HepG2 (cell line): ENCODE measurements around the gene SLC35B4. TPM values are rescaled to one million over a fixed set of nuclear protein-coding genes. Genes with fewer than 3 reads are reported as not detected.

ENCODE experiments used
- ATAC-seq: fragments of 200-7000 bp; cut with Tn5 transposase; 3 replicates; pipeline ENCODE4 v1.9.1; 2020; ENCODE audit warnings: mild to moderate bottlenecking, moderate library complexity
- BruUV-seq: library from RNA; stranded (reverse); fragments of 400-500 nt; replicated peaks from 2 replicates; lab custom pipeline; 2021; lab: Mats Ljungman, UMichigan
- CTCF ChIA-PET: fragments of 300-600 bp; formaldehyde crosslinking; extraction: SDS; loops from one replicate; lab custom pipeline; 2021; ENCODE audit warnings: low total read pairs, inconsistent platforms, low intra/inter-chr PET ratio; lab: Yijun Ruan, JAX
- POLR2A ChIA-PET: fragments of 350-600 bp; sonication (Branson Sonifier 250); formaldehyde crosslinking; loops from one replicate; lab custom pipeline; 2020; ENCODE audit warnings: antibody characterized with exemption, inconsistent platforms; lab: Yijun Ruan, JAX
- DNase-seq: peaks from one replicate; pipeline ENCODE4 v3.0.0-alpha.2; 2015; ENCODE audit warnings: low spot score
- FAIRE-seq: peaks from 3 replicates; lab custom pipeline; 2011; peaks lifted over from hg19 to GRCh38; lab: Jason Lieb, UNC
- H2AFZ ChIP-seq: one replicate; pipeline ENCODE4 v1.6.1; 2011; ENCODE audit warnings: low read length, inconsistent platforms
- H3K27ac ChIP-seq: fragments of 300-600 bp; 3 replicates; pipeline ENCODE4 v1.8.0; 2011; ENCODE audit warnings: mixed run types, mild to moderate bottlenecking, mixed read lengths, low read length, inconsistent platforms; ENCODE audit not compliant: insufficient read depth; ENCODE audit errors: extremely low read length
- H3K27me3 ChIP-seq, 2 experiments: fragments of 200-600 bp in 1 of 2; 2 replicates in 1 of 2; 3 replicates in 1 of 2; pipeline versions ENCODE4 v1.6.0 to v1.8.0; 2011; ENCODE audit warnings: low read length in 2 of 2, mild to moderate bottlenecking in 2 of 2, moderate library complexity in 2 of 2, inconsistent platforms in 1 of 2; ENCODE audit not compliant: insufficient read depth in 2 of 2, control insufficient read depth in 1 of 2
- H3K36me3 ChIP-seq, 2 experiments: fragments of 200-600 bp in 1 of 2; replicated peaks in 1 of 2; 2 replicates in 1 of 2; 3 replicates in 1 of 2; pipeline versions ENCODE4 v1.5.1 to v1.8.0; 2011; ENCODE audit warnings: low read length in 2 of 2, inconsistent platforms in 1 of 2; ENCODE audit not compliant: insufficient read depth in 2 of 2, control insufficient read depth in 1 of 2
- H3K4me1 ChIP-seq: 2 replicates; pipeline ENCODE4 v1.5.1; 2012; ENCODE audit warnings: low read length, inconsistent platforms; ENCODE audit not compliant: insufficient read depth
- H3K4me2 ChIP-seq: 2 replicates; pipeline ENCODE4 v1.6.0; 2011; ENCODE audit warnings: low read depth, low read length, inconsistent platforms
- H3K4me3 ChIP-seq, 3 experiments: fragments of 200-600 bp in 1 of 3; sonication (generic), shearing (Covaris generic) in 1 of 3; replicated peaks in 1 of 3; 2 replicates each; pipeline ENCODE4 v1.5.1; 2011 to 2016; ENCODE audit warnings: low read length in 3 of 3, inconsistent platforms in 2 of 3, low read depth in 2 of 3, mild to moderate bottlenecking in 2 of 3, control low read depth in 1 of 3, mixed read lengths in 1 of 3; ENCODE audit not compliant: insufficient read depth in 1 of 3
- H3K79me2 ChIP-seq: one replicate; pipeline ENCODE4 v1.6.1; 2011; ENCODE audit warnings: low read length, inconsistent platforms; ENCODE audit not compliant: insufficient read depth
- H3K9ac ChIP-seq: 2 replicates; pipeline ENCODE4 v1.6.0; 2011; ENCODE audit warnings: mild to moderate bottlenecking, low read depth, low read length, inconsistent platforms; ENCODE audit not compliant: insufficient read depth
- H3K9me3 ChIP-seq: 2 replicates; pipeline ENCODE4 v1.5.1; 2012; ENCODE audit warnings: mild to moderate bottlenecking, low read length
- H4K20me1 ChIP-seq: 2 replicates; pipeline ENCODE4 v1.6.0; 2011; ENCODE audit warnings: inconsistent platforms, mild to moderate bottlenecking, low read length, moderate library complexity; ENCODE audit not compliant: insufficient read depth
- ADNP ChIP-seq: sonication (generic); formaldehyde crosslinking; IDR thresholded peaks from 2 replicates; pipeline ENCODE4 v1.4.0; 2020; ENCODE audit warnings: missing genetic modification reagents
- BCL3 ChIP-seq: sonication (generic); formaldehyde crosslinking; IDR thresholded peaks from 2 replicates; pipeline ENCODE4 v1.5.1; 2020; ENCODE audit warnings: mild to moderate bottlenecking, missing genetic modification reagents, moderate library complexity
- BCL6 ChIP-seq: IDR thresholded peaks from 2 replicates; pipeline ENCODE4 v1.6.1; 2016; ENCODE audit warnings: missing genetic modification reagents, missing compliant biosample characterization
- KDM6A ChIP-seq: IDR thresholded peaks from 2 replicates; pipeline ENCODE4 v1.6.1; 2016; ENCODE audit warnings: low read depth
- MAX ChIP-seq: IDR thresholded peaks from 2 replicates; pipeline ENCODE4 v1.6.1; 2012; ENCODE audit warnings: inconsistent platforms
- MLX ChIP-seq: IDR thresholded peaks from 2 replicates; pipeline ENCODE4 v1.6.1; 2016
- MTA3 ChIP-seq: sonication (generic); formaldehyde crosslinking; IDR thresholded peaks from 2 replicates; pipeline ENCODE4 v1.4.0; 2020; ENCODE audit warnings: missing genetic modification reagents
- NR2F6 ChIP-seq, 2 experiments: IDR thresholded peaks; 2 replicates each; pipeline ENCODE4 v1.6.1; 2016; ENCODE audit warnings: antibody characterized with exemption in 1 of 2, mild to moderate bottlenecking in 1 of 2
- PAX8 ChIP-seq: sonication (generic); formaldehyde crosslinking; IDR thresholded peaks from 2 replicates; pipeline ENCODE4 v1.8.0; 2022; ENCODE audit warnings: mild to moderate bottlenecking, missing genetic modification reagents, borderline replicate concordance
- TARDBP ChIP-seq: sonication (generic); formaldehyde crosslinking; IDR thresholded peaks from 2 replicates; pipeline ENCODE4 v1.8.0; 2022; ENCODE audit warnings: mild to moderate bottlenecking, missing genetic modification reagents
- TBX3 ChIP-seq: fragments of 450-650 bp; IDR thresholded peaks from 2 replicates; pipeline ENCODE4 v1.6.1; 2017; ENCODE audit warnings: antibody characterized with exemption, mild to moderate bottlenecking, inconsistent platforms, borderline replicate concordance
- ZFX ChIP-seq: sonication (generic); formaldehyde crosslinking; IDR thresholded peaks from 2 replicates; pipeline ENCODE4 v1.4.0; 2020; ENCODE audit warnings: mild to moderate bottlenecking, low read depth, missing genetic modification reagents, moderate library complexity
- ZGPAT ChIP-seq: IDR thresholded peaks from 2 replicates; pipeline ENCODE4 v1.6.1; 2016; ENCODE audit warnings: mild to moderate bottlenecking
- ZNF326 ChIP-seq: sonication (generic); formaldehyde crosslinking; IDR thresholded peaks from 2 replicates; pipeline ENCODE4 v1.4.0; 2020; ENCODE audit warnings: missing genetic modification reagents, borderline replicate concordance
- ZNF616 ChIP-seq: sonication (generic); formaldehyde crosslinking; IDR thresholded peaks from 2 replicates; pipeline ENCODE4 v1.5.0; 2020; ENCODE audit warnings: low read depth, mild to moderate bottlenecking, missing genetic modification reagents
- ZNF672 ChIP-seq: sonication (generic); formaldehyde crosslinking; IDR thresholded peaks from 2 replicates; pipeline ENCODE4 v1.8.1; 2022; ENCODE audit warnings: missing genetic modification reagents
- ZNF766 ChIP-seq: sonication (generic); formaldehyde crosslinking; IDR thresholded peaks from 2 replicates; pipeline ENCODE4 v1.5.0; 2020; ENCODE audit warnings: missing genetic modification reagents, borderline replicate concordance
- WGBS: methylation state at CpG from one replicate; pipeline ENCODE4 v1.1.6; 2017; ENCODE audit warnings: low lambda C conversion rate; 5-methylcytosine and 5-hydroxymethylcytosine counted together
- in situ Hi-C: cut with HindIII; loops from 2 replicates; pipeline ENCODE4 v1.10.0; 2017; ENCODE audit warnings: low pct_unique_long_range_greater_than_20kb; ENCODE audit not compliant: extremely low pct_ligation_motif_present
- intact Hi-C: fragments of 100-400 bp; cut with micrococcal nuclease; formaldehyde crosslinking; loops from one replicate; pipeline ENCODE4 v1.10.0; 2022; ENCODE audit not compliant: unreplicated experiment
- polyA plus RNA-seq, 8 experiments: library from polyadenylated mRNA; depleted of rRNA in 3 of 8; stranded (reverse) in 7 of 8; unstranded in 1 of 8; fragments of >200 nt; fragmentation: Illumina TruSeq in 4 of 8; extraction: Trizol in 4 of 8; gene quantifications; 2 replicates each; pipeline versions ENCODE4 v1.2.1 to v1.2.3, GENCODE V29; 2011 to 2016; ENCODE audit warnings: low read depth in 4 of 8, missing spikeins in 1 of 8, mixed read lengths in 1 of 8; ENCODE audit not compliant: insufficient read depth in 1 of 8
- total RNA-seq, 5 experiments: library from RNA; depleted of rRNA; stranded (reverse); fragments of >200 nt; fragmentation: Illumina TruSeq; extraction: Trizol; gene quantifications; 2 replicates each; pipeline ENCODE4 v1.2.3, GENCODE V29; 2016; ENCODE audit warnings: low read depth in 1 of 5

SLC35B4 gene
- total and polyA plus RNA-seq, 2 of the 13 experiments (the other 11 are each of a cell fraction or from before 2014, with no cell fraction given), result 17.1 to 17.8 TPM

GRCh38 chr7:134343136-134343535 is 26.4 kb upstream of the SLC35B4 start:
- TF ChIP-seq ZNF616 (CRISPR knock-in tag) (no peak), ZNF326 (CRISPR knock-in tag) (no peak), ADNP (CRISPR knock-in tag) (no peak), NR2F6 (IDR thresholded peaks at IDR 0.05) (no peak), NR2F6 (CRISPR knock-in tag; IDR thresholded peaks at IDR 0.05) (no peak)
- in situ Hi-C loops, result no loop called here
- Histone ChIP-seq H4K20me1 (no peaks in the 10 kb centered on the region), H3K4me1 (no peaks in the 10 kb centered on the region), H3K4me3 (no peak overlapping the region), H3K27me3 (peaks cover 1 to 17% of the 10 kb centered on the region in 2 experiments; a peak in 3 of 5 replicates), H3K9me3 (no peaks in the 10 kb centered on the region), H3K4me2 (no peak overlapping the region), H3K27ac (no peak overlapping the region), H2AFZ (no peak overlapping the region), H3K36me3 (no peaks in the 10 kb centered on the region), H3K79me2 (no peaks in the 10 kb centered on the region), H3K9ac (no peak overlapping the region)
- ChIA-PET POLR2A (no interaction called here), CTCF (no interaction called here)
- no TSS peak for BruUV-seq
- DNase-seq, result no peak
- FAIRE-seq, result no peak
- ATAC-seq, result no peak
- intact Hi-C loops, result no loop called here

- FAIRE-seq (no peak), DNase-seq (peak; percentile 40), ATAC-seq (peak; percentile 62)
- Histone ChIP-seq H3K9ac (no peak overlapping the region), H3K79me2 (no peaks in the 10 kb centered on the region), H3K36me3 (no peaks in the 10 kb centered on the region), H3K27ac (no peak overlapping the region), H3K4me2 (no peak overlapping the region), H2AFZ (no peak overlapping the region), H4K20me1 (no peaks in the 10 kb centered on the region), H3K4me3 (no peak overlapping the region), H3K27me3 (peaks cover 0 to 1% of the 10 kb centered on the region in 2 experiments; a peak in 1 of 5 replicates), H3K4me1 (no peaks in the 10 kb centered on the region), H3K9me3 (no peaks in the 10 kb centered on the region)
- ChIA-PET CTCF (no interaction called here), POLR2A (no interaction called here)
- in situ Hi-C loops (no loop called here), intact Hi-C loops (no loop called here)
- no TSS peak for BruUV-seq
- WGBS, result 2% methylated on average over 4 of the region's 4 CpGs
- TF ChIP-seq MTA3 (CRISPR knock-in tag) (no peak), ZNF766 (CRISPR knock-in tag) (no peak), MAX (no peak), KDM6A (CRISPR knock-in tag) (no peak), PAX8 (CRISPR knock-in tag) (no peak), MLX (CRISPR knock-in tag) (0 out of 2 replicates have a peak, but pooled peaks have one; percentile 19), TBX3 (no peak), ZNF672 (CRISPR knock-in tag) (no peak), ZGPAT (CRISPR knock-in tag) (peak; percentile 57; the same call in 1 of the 2 replicates), BCL3 (no peak), ZFX (CRISPR knock-in tag) (no peak), BCL6 (CRISPR knock-in tag) (peak; percentile 58; the same call in 1 of the 2 replicates), TARDBP (CRISPR knock-in tag) (no peak)
Measured at GRCh38 chr7:134339475-134339874, 22.7 kb upstream of the SLC35B4 start.
